Skeletal muscle tissue (tissue), 4 donors: ENCODE results near the gene SNX20. TPM values are rescaled to one million over a fixed set of nuclear protein-coding genes. Genes with fewer than 3 reads are reported as not detected.

ENCODE experiments used
- H3K27ac ChIP-seq: one replicate; pipeline ENCODE4 v1.7.0; 2013; ENCODE audit warnings: mild to moderate bottlenecking, low read depth, low read length, inconsistent platforms
- H3K27me3 ChIP-seq, 3 donors: one replicate each; pipeline ENCODE4 v1.7.0; 2013; ENCODE audit warnings: low read length in 3 of 3; ENCODE audit not compliant: control insufficient read depth in 3 of 3, insufficient read depth in 3 of 3
- H3K36me3 ChIP-seq, 3 donors: one replicate each; pipeline ENCODE4 v1.7.0; 2013; ENCODE audit warnings: low read length in 3 of 3; ENCODE audit not compliant: control insufficient read depth in 3 of 3, insufficient read depth in 3 of 3
- H3K4me1 ChIP-seq, 3 donors: one replicate each; pipeline ENCODE4 v1.7.0; 2013; ENCODE audit warnings: low read length in 3 of 3, mild to moderate bottlenecking in 3 of 3; ENCODE audit not compliant: control insufficient read depth in 3 of 3, insufficient read depth in 3 of 3
- H3K4me3 ChIP-seq, 3 donors: one replicate each; pipeline ENCODE4 v1.7.0; 2013; ENCODE audit warnings: low read length in 3 of 3
- H3K9ac ChIP-seq, 3 donors: one replicate each; pipeline ENCODE4 v1.7.0; 2013; ENCODE audit warnings: low read length in 3 of 3, mild to moderate bottlenecking in 3 of 3, moderate library complexity in 2 of 3, low read depth in 1 of 3
- H3K9me3 ChIP-seq, 3 donors: one replicate each; pipeline ENCODE4 v1.7.0; 2013; ENCODE audit warnings: low read length in 3 of 3; ENCODE audit not compliant: control insufficient read depth in 3 of 3
- total RNA-seq: library from RNA; depleted of rRNA; stranded (reverse); fragments of >200 nt; gene quantifications from one replicate; pipeline ENCODE4 v1.2.3, GENCODE V29; 2014
- donor health status: Osteomylitis.

The SNX20 gene
- total RNA-seq, 1 donor from 2014 or later, result 1.0 TPM

GRCh38 chr16:50673496-50674275, 7.4 kb downstream of the SNX20 start:
- Histone ChIP-seq H3K9me3 (peaks cover 3 to 5% (median 4%) of the 10 kb centered on the region in 3 donors), H3K4me3 (no peak overlapping the region), H3K4me1 (peaks cover 7 to 12% (median 12%) of the 10 kb centered on the region in 3 donors), H3K27ac (no peak overlapping the region), H3K36me3 (peaks cover 0 to 2% (median 0%) of the 10 kb centered on the region in 3 donors), H3K9ac (no peak overlapping the region), H3K27me3 (peaks cover 0 to 10% (median 3%) of the 10 kb centered on the region in 3 donors)

DNA sequence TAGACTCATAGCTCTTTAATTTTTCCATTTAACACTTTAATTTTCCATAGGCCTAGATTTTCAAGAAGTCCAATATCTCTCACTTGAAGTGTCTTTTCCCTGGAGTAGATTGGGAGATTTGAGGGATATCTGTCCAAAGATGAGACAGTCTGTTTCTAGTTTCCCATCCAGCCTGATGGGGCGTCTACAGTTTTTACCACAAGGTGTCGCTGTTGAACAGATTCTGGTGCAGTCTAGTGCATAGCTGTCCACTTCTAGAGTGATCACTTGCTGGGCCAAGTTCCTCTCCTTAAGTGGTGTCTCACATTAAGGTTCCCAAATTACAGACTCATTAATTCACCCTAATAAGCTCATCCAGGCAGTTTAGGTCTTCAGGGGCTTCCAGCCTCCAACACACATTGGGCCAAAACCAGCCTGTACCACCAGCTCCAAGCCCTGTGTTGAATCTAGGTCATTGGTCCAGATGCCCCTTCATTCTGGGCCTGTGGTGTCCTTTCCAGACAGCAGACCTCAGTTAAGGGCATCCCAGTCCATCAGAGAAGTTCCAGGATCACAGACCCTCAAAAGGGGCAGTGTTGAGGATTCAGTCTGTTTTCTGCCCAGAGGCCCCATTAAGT, 9.4 kb downstream of the SNX20 start:
- no peak overlapping the region for H3K27ac ChIP-seq
- peaks cover 0 to 2% (median 0%) of the 10 kb centered on the region in 3 donors for H3K36me3 ChIP-seq

GRCh38 chr16:50670476-50670875, 10.6 kb downstream of the SNX20 start:
- no peak overlapping the region for H3K4me3 ChIP-seq
- peaks cover 0 to 2% (median 0%) of the 10 kb centered on the region in 3 donors for H3K36me3 ChIP-seq
- H3K9me3 ChIP-seq, result peaks cover 3 to 5% (median 4%) of the 10 kb centered on the region in 3 donors
- H3K9ac ChIP-seq, result no peak overlapping the region
- H3K4me1 ChIP-seq, result peaks cover 15 to 30% (median 29%) of the 10 kb centered on the region in 3 donors
- peaks cover 0 to 10% (median 3%) of the 10 kb centered on the region in 3 donors for H3K27me3 ChIP-seq
- no peak overlapping the region for H3K27ac ChIP-seq

More for the DNA sequence above, 9.4 kb downstream of the SNX20 start:
- Histone ChIP-seq H3K27me3 (peaks cover 0 to 10% (median 3%) of the 10 kb centered on the region in 3 donors), H3K9me3 (peaks cover 3 to 5% (median 4%) of the 10 kb centered on the region in 3 donors), H3K9ac (no peak overlapping the region), H3K4me1 (peaks cover 15 to 29% (median 28%) of the 10 kb centered on the region in 3 donors), H3K4me3 (no peak overlapping the region)

DNA sequence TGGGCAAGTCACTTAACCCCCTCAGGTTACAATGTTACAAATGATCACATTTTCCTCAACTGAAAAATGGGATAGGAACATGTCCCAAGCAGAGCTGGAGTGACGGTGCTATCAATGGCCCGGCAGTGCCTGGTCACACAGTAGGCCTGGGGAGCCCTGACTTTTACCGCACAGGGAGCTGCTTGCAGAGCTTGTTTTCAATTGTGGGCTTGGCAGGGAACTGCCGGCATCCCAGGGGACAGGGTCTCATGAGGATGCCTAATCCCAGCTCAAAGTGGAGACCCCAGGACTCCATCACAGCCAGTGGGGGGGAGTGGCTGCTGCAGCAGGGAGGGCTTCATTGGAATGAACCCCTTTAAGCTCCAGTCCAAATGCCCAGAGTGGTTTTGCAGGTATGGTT, 11.4 kb downstream of the SNX20 start:
- peaks cover 3 to 5% (median 4%) of the 10 kb centered on the region in 3 donors for H3K9me3 ChIP-seq
- H3K4me1 ChIP-seq, result peaks cover 15 to 35% (median 34%) of the 10 kb centered on the region in 3 donors
- peak overlapping the region in 1 of 3 donors; percentile 3 for H3K9ac ChIP-seq
- H3K36me3 ChIP-seq, result peaks cover 0 to 2% (median 0%) of the 10 kb centered on the region in 3 donors
- peak overlapping the region in 2 of 3 donors; percentile 1 to 7 for H3K4me3 ChIP-seq
- H3K27me3 ChIP-seq, result peaks cover 0 to 8% (median 3%) of the 10 kb centered on the region in 3 donors
- peak overlapping the region; percentile 86 for H3K27ac ChIP-seq

DNA sequence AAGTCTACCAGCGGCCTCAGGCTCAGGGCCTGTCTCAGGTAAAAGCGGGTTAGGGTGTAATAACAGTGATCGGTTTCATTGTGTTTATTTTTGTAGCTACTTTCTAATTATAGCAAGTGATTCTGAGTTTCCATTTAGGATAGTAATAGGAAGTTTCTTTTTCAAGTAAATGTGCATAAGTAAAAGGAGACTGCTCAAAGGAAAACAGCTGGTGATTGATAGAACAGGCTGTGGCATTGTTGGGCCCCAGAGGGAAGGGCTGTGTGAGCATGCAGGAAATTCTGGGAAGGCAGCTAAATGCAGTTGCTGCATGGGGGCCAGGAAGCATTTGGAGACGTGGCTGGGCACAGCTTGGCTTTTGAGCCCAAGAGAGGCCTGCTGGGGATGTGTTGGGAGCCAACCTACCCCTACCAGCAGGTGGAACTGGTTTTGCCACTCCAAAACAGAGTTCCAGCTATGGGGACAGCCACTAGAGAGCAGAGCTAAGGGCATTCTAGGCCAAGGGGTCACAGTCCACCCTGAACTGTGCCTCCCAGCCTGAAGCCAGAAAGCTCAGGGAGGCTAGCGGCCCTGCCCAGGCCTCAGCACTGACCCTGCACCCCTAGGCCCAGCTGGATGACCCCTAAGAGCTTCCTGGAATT, 12.6 kb downstream of the SNX20 start:
- Histone ChIP-seq H3K4me3 (peak overlapping the region; percentile 1 to 49 (median 33)), H3K9ac (peak overlapping the region; percentile 50 to 75 (median 63)), H3K9me3 (peaks cover 3 to 5% (median 4%) of the 10 kb centered on the region in 3 donors), H3K36me3 (peaks cover 0 to 2% (median 0%) of the 10 kb centered on the region in 3 donors), H3K27me3 (peaks cover 0 to 2% (median 1%) of the 10 kb centered on the region in 3 donors), H3K27ac (peak overlapping the region; percentile 86), H3K4me1 (peaks cover 15 to 36% (median 34%) of the 10 kb centered on the region in 3 donors)

DNA sequence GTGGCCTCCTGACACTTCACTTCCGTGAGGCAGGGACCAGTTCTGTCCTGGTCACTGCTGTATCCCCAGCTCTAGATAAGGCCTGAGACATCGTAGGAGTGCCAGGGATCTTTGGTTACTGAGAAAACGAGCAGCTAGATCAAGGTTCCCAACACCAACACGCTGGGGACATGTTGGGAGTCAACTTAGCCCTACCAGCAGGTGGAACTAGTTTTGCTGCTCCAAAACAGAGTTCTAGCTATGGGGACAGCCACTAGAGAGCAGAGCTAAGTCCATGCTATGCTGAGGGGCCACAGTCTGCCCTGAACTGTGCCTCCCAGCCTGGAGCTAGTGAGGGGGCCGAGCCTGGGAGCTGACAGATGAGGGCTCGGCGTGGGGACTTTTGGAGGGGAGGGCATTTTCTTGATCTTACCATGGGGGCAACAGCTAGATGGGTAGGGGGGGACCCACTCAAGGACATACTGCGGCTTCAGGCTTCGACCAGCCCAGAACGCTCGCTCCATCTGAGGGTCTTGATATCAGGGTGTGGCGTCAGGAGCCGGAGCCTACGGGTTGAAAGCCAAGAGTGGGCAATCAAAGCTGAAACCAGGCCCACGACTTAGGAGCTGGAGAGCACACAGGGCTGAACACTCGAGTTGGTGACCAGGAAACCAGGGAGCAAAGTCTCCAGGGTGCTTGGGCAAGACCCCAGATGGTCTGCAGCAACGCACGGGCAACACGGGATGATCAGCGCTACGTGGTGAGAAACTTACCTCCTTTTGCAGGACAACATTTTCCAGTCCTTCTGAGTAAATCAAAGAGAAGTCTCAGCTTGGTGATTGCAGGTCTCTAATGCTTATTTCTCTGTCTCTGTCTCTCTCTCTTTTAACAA, 13.4 kb downstream of the SNX20 start:
- H3K27ac ChIP-seq, result peak overlapping the region; percentile 86
- peaks cover 3 to 5% (median 4%) of the 10 kb centered on the region in 3 donors for H3K9me3 ChIP-seq
- H3K4me3 ChIP-seq, result peak overlapping the region; percentile 1 to 56 (median 21)
- H3K9ac ChIP-seq, result peak overlapping the region; percentile 17 to 75 (median 63)
- peaks cover 0 to 2% (median 0%) of the 10 kb centered on the region in 3 donors for H3K36me3 ChIP-seq
- H3K4me1 ChIP-seq, result peaks cover 15 to 37% (median 35%) of the 10 kb centered on the region in 3 donors
- H3K27me3 ChIP-seq, result no peaks in the 10 kb centered on the region

DNA sequence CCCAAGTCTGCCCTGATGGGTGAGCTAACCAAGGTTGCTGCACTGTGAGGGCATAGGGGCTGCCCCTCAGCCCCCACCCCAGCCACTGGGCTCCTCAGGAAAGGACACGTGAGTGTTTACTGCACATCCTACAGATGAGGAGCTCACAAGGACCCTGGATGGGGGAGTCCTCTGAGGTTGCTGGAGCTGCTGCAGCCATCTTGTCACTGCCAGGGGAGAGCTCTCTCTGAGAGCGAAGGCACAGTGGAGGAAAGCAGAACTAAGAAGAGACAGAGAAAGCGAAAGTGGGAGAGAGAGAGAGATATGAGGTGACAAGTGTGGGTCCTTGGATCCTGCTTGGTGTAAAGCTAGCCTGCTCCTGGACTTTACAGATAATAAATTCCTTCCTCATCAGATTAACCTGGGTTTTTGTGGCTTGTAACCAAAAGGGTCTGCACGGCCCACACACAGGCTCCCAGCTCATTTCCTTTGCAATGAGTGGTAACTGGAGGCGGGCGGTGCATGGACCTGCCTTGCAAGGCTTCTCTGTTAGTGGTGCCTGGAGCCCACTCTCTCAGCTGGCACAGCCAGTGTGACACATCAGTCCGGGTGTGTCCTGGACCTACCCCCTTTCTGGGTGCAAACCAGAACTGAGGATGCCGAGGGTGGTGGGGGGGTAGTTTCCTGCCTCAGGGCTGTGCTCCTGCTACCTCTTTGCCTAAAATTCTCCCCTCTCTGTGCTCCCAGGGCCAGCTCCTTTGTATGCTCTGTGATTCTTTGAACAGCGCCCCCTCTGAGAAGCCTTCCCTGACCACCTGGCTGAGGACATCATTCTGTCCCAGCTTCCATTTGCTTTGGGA, 14.2 kb downstream of the SNX20 start:
- Histone ChIP-seq H3K9ac (no peak overlapping the region), H3K36me3 (peaks cover 0 to 2% (median 0%) of the 10 kb centered on the region in 3 donors), H3K4me3 (peak overlapping the region in 1 of 3 donors; percentile 21), H3K4me1 (peaks cover 15 to 42% (median 37%) of the 10 kb centered on the region in 3 donors), H3K27me3 (no peaks in the 10 kb centered on the region), H3K9me3 (peaks cover under 1 to 3% (median 3%) of the 10 kb centered on the region in 3 donors), H3K27ac (peak overlapping the region; percentile 86)

DNA sequence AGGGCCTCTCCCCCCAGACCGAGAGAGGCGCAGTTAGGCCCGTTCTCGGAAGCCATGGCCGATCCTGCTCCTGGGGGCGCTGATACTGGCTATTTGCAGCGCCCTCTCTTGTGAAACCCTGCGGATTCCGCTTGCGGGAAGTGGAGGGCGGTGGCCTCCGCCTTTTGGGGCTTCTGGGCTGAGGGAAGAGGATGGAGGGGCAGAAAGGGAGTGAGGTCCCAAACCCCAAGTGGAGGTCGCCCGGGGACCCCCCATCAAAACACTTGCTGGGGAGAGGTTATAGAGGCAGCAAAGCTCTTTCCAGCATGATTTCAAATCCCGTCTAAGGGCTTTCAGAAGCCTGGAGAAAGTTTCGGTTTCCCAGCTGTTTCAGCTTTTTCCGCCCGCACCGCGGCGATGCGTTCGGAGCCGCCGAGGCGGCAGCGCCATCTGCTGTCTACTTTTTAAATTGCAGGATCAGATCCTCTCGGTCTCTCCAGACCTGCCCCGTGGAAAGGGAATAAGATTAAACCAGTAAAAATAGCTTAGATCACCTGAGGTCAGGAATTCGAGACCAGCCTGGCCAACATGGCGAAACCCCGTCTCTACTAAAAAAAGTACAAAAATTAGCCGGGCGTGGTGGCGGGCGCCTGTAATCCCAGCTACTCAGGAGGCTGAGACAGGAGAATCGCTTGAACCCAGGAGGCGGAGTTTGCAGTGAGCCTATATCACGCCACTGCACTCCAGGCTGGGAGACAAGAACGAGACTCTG, 15.8 kb downstream of the SNX20 start:
- peak overlapping the region; percentile 63 for H3K27ac ChIP-seq
- H3K4me3 ChIP-seq, result peak overlapping the region; percentile 72 to 77 (median 74)
- H3K9me3 ChIP-seq, result no peaks in the 10 kb centered on the region
- peak overlapping the region; percentile 59 to 81 (median 72) for H3K9ac ChIP-seq
- H3K27me3 ChIP-seq, result no peaks in the 10 kb centered on the region
- peaks cover 15 to 42% (median 37%) of the 10 kb centered on the region in 3 donors for H3K4me1 ChIP-seq
- H3K36me3 ChIP-seq, result peaks cover 0 to 2% (median 0%) of the 10 kb centered on the region in 3 donors
